Brain pericyte (primary cell): Measurements from ENCODE around the gene ARHGEF17.

Experiments used
- DNase-seq: peaks from one replicate; pipeline ENCODE4 v3.0.0-alpha.2; 2012; ENCODE audit warnings: low read depth, low spot score

Gene ARHGEF17

DNA sequence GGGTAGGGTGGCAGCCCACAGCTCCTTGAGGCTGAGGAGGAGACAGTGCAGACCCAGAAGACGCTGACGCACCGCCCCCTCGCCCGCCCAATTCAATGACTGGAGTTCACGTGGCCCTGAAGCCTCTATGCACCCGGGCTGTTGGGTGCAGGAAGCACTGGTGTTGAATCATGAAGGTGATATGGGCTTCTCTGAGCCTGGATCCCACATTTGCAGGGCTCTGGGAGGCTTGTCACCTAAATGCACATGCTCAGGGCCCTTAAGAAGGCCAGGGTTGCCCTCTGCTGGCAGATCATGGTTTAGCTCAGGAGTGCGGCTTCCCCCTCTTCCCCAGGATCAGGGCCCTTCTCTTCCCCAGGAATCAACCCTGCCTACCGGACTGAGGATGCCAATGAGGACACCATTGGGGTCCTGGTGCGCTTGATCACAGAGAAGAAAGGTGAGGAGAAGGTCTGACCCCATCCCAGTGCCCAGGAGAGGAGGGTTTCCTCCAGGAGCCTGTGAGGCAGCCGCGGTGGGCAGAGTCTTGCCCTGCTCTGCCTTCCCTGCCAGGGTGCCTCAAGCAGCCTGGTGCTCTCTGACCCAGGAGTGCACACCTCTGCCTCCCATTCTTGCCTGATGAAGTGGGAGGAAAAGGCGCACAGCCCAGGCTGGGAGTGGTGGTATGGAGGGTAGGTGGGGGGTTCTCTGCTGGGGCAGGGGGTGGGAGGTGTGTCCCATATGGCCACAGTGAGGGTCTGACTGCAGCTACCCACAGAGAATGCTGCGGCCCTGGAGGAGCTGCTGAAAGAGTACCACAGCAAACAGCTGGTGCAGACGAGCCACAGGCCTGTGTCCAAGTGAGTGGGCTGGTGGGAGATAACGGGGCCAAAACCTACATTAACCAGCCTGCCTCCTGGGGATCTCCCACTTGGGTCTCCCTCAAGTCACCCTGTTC lies 85.7 kb downstream of the ARHGEF17 start:
- peak; percentile 68 for DNase-seq

DNA sequence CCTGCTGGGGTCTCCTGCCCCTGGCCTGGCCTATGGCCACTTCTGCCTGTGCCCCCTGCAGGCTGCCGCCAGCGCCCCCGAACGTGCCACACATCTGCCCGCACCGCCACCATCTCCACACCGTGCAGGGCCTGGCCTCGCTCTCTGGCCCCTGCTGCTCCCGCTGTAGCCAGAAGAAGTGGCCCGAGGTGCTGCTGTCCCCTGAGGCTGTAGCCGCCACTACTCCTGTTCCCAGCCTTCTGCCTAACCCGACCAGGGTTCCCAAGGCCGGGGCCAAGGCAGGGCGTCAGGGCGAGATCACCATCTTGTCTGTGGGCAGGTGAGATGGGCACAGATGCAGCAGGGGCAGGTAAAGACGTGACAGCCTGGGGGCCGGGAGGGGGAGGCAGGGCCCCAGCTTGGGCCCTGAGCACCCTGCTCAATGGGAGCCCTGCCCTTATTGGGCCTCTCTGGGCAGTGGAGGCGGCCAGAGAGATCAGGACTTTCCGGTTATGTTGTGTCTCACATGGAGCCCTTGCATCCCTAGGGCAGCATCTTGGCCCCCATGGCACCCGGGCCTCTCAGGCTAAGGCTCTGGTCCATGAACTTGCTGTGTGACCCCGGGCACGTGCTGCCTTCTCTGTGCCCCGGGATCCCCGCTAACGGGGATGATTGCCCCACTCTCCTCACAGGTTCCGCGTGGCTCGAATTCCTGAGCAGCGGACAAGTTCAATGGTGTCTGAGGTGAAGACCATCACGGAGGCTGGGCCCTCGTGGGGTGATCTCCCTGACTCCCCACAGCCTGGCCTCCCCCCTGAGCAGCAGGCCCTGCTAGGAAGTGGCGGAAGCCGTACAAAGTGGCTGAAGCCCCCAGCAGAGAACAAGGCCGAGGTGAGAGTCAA lies 86.6 kb downstream of the ARHGEF17 start:
- no peak for DNase-seq

DNA sequence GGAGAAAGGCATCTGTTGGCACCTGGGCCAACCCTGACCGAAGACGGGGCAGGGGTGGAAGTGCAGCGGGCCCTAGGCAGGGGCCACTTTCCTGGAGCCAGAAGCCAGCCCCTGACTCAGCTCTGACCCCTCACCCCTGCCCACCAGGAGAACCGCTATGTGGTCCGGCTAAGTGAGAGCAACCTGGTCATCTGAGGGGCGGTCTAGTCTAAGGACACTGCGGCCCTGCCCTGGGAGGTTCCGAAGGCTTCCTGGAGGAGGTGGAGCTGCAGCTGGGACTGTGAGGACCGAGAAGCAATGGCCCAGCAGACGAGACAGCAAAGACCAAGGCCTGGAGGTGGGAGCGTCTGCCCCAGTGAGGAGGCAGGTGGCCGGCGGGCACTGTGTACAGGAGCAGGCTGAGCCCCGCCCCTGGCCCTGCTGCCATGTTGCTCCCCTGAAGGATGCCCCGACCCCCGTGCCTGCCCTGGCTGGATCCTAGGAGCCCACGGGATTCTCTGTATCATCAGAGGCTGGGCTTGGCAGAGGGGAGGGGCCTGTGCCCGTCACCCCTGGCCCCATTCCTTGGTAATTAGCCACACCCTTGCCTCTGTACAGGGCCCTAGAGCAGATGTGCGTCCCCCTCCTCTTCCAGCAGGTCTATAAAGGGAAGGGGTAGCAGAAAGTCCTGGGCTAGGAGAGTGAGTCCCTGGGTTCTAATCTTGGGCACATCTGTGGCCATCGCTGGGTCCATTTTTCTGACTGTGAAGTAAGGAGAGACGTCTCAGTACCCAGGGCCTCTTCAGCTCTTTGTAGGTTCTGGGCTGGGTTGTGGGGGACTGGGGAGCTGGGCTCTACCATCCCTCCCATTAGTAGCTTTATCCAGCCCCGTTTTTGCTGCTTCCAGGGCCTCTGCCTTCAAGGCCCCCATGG lies 87.5 kb downstream of the ARHGEF17 start:
- DNase-seq: no peak

DNA sequence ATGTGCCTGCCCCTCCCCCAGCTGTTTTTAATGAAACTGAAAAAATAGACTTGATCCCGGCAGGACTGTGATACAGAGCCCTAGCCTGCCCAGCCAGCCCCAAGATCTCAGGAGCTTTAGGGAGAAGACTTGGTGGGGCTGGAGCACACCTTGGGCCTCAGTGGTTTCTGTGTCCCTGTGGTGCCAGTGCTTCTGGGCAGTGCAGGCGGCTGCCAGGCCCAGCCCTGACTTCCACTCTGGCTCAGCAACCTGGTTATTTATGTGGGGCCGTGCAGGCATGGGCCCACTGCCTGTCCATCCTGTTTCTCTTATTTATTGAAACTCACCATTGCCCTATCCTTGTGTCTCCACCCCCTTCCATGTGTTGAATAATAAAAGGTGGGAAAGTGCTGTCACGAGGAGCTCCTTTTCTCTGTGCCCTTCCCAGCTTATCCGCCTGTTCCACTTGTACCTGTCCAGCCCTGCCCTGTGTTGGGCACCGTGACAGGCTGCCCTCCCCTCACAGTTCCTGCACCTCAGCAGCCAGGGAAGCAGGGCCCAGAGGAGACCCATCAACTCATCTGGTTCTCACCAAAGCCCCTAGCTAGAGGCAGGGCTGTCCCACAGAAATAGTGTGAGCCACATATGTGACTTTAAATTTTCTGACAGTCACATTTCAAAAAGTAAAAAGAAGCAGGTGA lies 88.3 kb downstream of the ARHGEF17 start:
- no peak for DNase-seq

DNA sequence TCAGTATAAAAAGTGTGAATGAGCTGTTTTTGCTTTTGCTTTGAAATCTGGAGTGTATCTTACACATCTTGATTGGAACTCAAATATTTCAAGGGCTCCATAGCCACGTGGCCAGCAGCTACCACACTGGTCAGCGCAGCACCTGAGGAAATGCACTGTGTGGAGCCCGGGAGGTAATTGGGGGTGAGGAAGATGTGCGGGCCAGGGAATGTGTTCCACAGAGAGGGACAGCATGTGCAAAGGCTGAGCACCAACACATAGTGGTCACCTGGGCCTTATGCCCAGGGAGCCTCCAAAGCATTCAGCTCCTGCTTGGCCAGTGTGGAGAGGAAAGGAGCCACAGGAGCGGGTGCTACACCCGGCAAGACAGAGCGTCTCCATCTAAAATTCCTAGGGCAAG lies 88.9 kb downstream of the ARHGEF17 start:
- no peak for DNase-seq

DNA sequence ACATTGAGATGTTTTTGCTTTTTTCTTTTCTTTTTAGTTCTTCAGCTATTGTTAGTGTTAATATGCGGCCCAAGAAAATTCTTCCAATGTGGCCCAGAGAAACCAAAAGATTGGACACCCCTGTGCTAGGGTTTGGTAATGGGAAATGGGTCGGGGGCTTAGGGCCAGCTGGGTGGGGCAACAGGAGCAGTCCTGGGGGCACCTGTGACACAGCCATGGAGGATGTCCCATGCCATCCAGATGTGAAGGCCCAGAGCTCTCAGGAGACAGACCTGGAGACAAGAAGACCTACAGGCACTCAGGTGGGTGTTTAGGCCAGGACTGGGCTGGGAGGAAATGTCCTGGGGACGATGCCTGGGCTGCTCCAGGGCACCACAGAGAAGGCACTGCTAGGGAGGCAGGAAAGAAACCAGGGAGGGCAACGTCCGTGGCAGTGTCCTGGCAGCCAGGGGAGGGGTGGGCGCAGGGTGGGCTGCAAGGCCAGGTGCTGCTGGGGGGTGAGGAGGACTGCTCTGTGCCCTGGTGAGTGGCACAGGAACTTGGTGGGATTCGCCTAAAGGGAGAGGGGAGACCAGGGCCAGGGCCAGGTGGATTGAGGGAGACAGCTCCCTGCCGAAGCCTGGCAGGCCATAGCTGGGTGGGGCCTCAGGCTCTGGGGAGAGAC lies 89.5 kb downstream of the ARHGEF17 start:
- no peak for DNase-seq

DNA sequence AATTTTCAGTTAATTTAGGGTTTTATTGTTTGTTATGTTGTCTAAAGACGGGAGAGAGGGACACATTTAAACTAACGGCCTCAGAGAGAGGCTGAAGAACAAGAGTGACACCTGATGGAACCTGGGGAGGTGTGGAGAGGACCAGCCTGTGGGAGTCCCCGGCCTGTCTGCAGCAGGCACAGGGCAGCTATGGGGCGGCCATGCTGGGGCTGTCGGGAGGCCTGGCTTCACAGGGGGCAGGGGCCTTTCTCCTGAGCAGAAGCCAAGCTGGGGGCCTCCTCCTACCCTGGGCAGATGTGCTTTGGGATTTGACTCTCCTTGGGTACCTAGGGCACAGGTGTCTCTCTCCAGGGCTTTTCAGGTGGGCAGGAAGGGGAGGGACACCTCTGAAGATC lies 90.1 kb downstream of the ARHGEF17 start:
- DNase-seq: no peak

DNA sequence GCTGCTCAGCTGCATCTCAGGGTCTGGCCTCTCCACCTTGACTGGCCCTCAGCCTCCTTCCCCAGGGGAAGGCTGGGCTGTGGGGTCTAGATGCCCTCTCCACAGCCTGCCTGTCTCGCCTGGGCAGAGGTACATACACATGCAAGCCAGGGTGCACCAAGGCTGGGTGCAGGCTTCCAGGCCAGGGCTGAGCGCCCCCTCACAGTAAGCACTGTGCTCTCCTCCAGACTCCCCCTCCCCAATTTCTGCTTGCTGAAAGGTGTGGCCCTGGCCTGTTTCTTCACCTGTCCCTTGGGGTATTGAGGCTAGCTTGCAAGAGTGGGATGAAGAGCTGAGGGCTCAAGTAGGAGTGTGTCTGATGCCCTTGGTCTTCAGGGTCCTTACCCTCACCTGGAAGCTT lies 90.6 kb downstream of the ARHGEF17 start:
- no peak for DNase-seq

DNA sequence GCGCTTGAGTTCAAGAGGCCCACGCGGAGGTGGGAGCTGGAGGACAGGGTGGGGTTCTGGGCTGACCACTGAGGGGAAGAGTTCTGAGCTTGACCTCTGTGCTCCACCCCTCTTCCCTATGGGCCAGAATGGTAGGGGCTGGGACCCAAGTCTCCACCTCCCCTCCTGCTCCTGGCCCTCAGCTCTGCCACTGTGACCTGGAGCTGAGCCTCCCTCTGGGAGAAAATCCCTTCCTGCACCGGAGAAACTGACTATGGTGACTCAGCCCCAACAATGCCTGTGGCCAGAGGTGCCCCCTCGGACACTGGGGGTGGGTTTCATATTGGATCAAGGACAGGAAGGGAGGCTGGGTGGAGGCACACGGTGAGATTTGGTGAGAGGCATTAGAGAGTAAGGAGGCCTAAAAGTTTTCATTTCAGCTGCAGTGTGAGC lies 91.1 kb downstream of the ARHGEF17 start:
- no peak for DNase-seq

DNA sequence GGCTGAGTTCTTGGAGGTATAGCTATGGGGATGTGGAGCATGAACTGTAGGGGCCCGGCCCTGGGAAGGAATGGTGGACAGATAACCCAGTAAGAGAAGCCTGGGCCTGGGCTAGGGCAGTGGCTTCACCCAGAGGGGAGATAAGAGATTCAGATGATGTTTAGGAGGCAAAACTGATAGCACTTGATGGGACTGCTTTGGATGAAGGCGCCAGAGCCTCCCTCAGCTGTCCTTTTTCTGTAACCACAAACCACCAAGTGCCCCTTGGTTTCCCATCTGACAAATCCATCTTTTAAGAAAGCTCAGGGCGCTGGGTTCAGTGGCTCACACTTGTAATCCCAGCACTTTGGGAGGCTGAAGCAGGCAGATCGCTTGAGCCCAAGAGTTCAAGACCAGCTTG lies 91.6 kb downstream of the ARHGEF17 start:
- DNase-seq: no peak

DNA sequence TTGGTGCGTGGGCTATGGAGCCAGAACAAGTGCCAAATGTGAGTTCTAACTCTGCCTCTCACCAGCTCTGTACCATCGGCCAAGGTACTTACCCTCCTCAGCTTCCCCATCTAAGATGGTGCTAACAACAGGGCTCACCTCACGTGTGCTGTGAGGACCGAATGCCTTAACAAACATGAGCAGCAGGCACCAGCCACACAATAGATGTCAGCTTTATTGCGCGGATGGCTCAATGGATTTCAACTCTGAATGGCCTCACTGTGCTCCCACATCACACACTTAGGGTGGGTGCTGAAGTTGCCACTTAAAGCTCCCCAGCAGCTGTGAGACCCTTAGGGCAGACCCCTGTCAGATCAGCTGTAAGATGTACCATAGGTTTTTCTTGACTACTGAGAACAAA lies 92.2 kb downstream of the ARHGEF17 start:
- DNase-seq: no peak

DNA sequence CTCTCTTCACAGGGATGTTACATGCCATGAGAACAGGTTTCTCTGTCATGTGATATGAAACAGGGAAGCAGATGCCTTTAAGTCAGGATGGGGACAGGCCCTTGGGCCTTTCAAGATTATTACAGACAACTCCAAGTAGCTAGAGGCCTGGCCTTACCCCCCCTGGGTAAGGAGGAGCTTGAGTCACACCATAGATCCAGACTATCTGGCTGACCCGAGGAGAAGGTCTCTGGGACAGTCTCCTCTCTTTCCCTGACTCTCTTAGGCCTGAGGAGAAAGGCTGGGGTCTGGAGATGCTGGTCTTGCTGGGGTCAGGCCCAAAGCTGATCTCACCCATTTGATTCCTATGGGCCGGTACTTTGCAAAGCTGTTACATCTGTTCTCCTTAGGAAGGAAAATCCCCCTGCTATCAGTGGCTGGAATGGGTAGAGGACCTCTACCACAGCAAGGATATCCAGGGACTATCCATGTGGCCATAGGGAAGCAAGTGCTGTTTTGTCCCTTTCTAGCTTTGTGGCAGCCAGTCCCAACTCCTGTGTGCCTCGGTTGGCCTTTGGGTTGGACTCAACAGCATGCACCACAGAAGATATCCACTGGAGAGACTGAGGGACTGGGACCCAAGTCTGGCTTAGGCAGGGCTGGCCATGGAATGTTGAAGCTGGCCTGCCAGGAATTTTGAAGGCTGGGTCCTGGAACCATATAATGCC lies 93.3 kb downstream of the ARHGEF17 start:
- DNase-seq: no peak

DNA sequence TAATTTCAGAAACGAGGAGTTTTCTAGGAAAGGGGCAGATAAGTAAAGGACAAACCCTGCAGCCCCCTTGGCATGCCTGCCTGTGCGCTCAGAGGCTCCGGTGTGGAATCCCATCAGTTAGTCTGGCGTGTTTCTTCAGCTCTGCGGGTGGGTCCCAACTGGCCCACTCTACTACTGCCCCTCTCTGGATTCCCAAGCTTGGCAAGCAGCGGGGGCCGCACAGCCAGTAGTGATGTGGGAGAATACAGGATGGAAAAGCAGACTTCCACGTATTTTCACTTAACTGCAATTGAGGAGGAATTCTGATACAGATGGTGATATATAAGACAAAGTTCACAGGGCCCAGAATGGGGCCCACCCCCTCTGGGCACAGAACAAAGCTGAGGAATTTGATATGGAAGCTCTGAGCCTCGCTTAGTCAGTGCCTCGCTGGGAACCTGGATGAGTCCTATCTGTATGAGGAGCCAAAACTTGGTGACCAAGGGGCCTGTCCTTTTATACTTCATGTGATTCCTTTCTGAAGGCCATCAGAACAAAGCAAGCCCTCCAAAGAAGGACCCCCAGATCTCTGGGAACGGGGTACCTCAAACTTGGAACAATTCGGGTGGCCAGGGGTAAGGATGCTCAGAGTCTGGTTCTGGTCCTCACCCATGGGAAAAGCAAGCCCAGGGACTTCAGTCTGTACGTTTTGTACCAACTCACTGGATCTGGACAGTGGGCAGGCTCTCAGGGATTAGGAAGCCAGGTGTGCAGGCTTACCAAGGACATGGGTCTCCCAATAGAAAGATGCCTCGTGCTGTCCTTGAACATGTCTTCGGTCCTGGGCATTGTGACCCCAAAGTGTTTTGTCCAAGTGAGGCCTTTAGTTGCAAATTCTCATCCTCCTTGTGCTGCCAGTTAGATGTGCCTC lies 94.1 kb downstream of the ARHGEF17 start:
- DNase-seq: no peak

DNA sequence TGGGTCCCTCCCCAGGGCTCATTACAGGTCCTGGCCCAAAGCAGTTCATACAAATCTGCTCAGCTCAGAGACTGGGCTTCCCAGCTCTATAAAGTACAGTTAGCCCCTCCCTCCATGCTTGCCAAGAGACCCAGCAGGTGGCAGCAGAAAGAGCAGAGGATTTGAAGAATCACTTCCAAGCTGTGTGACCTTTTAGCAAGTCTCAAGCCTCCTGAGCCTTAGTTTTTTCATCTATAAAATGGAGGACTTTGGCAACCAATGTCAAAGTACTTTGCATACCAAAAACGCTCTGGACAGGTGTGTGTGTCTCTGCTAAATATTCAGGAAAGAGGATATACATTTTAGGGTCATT lies 94.7 kb downstream of the ARHGEF17 start:
- DNase-seq: no peak

DNA sequence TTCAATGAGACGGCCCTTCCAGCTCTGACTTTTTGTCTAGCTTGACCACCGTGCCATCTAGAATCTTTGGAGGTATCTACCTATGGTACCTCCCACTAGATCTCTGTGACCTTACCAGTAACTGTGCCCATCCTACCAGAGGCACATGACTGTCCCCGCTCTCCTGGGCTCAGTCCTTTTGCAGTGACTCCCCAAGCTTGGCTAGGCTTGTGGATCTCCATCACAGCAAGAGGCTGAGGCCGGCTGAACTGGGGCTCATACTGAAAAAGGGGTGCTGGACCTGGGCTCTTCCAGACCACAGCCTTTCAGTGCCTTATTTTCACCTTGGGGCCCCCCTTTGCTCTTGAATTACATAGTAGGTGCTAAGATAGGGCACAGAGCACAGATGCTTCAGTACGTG lies 95.5 kb downstream of the ARHGEF17 start:
- DNase-seq: no peak

DNA sequence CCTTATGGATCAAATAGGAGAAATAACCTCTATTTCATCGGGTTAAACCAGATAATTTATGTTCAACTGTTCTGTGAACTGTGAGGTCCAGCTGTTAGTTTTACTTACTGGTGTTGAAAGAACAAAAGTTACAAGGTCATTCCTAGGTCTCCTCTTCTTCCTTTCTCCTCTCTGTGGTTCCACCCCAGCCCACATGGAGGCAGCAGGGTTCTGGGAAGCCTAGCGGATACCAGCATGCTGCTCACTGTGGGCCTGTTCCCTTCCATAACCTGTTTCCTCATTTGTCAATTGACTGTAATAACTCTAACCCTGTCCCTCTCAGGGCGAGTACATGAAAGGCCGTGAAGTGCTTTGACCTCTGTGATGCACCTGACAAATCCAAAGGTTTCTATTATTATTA lies 96.0 kb downstream of the ARHGEF17 start:
- no peak for DNase-seq

DNA sequence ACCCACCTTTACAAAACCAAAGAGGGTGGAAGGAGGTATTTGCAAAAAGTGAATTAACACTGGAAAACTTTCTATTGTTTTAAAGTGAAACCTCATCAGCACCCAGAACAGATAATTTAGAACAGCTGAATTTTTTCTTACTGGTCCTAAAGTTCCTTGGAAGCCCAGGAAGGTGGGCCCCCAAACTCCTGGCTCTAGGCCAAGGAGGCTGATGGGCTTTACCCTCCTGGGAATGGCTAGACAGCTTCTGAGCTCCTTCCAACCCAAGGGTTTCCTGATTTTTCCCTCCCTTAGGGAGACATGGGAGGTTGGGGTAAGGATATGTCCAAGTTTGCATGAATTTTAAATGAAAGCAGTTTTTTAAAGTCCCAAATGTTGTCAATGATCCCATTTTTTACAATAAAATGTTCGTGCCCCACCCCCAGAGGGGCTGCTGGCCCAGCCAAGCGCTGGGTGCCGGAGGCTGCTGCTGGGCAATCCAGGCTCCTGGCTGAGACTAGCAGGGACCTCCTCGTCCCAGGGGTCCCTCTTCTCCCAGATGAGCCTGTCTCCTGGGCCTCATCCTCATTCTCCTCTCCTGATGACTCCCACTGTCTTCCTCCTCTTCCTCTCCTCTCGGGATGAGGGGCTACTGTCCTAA lies 96.5 kb downstream of the ARHGEF17 start:
- no peak for DNase-seq

DNA sequence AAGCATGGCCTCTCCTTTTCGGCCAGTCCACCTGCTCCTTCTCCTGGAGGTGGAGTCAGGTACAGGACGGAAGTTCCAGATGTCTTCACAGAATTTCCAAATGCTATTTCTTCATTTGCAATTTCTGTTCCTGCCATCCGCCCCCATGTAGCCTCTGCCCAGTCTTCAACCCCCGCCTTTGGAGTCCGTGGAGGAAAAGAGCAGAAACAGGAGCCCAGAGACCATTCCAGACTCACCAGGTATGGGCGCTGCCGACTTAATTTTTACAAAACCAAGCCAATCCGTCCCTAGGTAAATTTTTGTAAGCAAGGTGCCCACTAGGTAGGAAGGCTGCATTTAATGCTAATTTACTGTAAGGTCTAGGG lies 97.1 kb downstream of the ARHGEF17 start:
- no peak for DNase-seq
